ENCODE results near the gene POLR3GL.
A peak's percentile ranks its signal among the peaks of the same experiment; 100 is the strongest.

- TF ChIP-seq CTCF (IDR thresholded peaks at IDR 0.05) (peak in 1 of 3 donors; percentile 6), POLR2A (IDR thresholded peaks at IDR 0.05) (no peak), POLR2AphosphoS5 (IDR thresholded peaks at IDR 0.05) (peak; percentile 26 to 80 (median 66))
Measured at GRCh38 chr1:145990249-145990855, 25.9 kb downstream of the POLR3GL start.

All from breast epithelium (tissue), 3 donors.